ENCODE measurements around the gene IRF1. TPM values are rescaled to one million over a fixed set of nuclear protein-coding genes. Genes with fewer than 3 reads are reported as not detected.
"Not testable (repeated sequence)": the region's sequence is repeated elsewhere in the genome, so short reads cannot be mapped to it uniquely, and the experiment has no call there.

Gene IRF1, protein sequence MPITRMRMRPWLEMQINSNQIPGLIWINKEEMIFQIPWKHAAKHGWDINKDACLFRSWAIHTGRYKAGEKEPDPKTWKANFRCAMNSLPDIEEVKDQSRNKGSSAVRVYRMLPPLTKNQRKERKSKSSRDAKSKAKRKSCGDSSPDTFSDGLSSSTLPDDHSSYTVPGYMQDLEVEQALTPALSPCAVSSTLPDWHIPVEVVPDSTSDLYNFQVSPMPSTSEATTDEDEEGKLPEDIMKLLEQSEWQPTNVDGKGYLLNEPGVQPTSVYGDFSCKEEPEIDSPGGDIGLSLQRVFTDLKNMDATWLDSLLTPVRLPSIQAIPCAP
- 10.7 TPM for total RNA-seq

DNA sequence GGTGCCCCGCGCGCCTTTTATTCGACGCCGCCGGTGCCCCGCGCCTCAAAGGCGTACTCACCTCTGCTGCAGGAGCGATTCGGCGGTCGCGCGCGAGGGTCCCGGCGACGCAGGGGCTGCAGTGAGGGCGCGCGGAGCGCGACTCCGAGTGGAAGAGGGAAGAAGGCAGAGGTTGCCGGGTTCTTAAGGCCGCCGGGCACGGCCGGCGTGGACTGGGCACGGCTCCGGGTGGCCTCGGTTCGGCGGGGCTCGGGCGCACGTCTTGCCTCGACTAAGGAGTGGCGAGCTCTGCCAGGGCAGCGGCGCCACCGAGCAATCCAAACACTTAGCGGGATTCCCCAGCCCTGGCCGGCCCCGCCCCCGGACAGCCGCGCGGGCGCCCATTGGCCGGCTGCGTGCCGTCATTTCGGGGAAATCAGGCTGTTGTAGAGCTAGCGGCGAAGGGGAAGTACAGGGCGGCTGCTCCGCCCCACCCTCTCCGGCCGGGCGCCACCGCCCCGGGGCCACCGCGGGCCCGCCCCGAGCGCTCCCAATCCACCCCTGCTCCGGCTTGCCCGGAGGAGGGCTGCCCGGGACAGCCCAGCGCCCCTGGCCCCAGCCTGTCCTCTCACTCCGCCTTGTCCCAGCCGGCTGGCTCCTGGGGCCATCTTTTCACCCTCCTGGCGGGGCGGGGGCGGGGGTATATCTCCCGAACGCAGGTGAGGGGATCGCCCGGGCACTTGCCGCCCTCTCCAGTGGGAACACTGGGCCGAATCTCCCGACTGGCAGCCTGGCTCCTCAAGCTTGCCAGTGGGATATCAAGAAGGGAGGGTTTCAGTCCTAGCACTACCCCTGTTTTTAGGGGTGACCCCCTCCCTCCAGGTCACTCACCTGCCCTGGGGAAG is at the start of gene IRF1:
TSS of gene IRF1 (minus strand) at position 290 of the 884 bp plus-strand sequence. CDS start 1,295 bp downstream, outside the sequence.
- peak; percentile 98 for DNase-seq

DNA sequence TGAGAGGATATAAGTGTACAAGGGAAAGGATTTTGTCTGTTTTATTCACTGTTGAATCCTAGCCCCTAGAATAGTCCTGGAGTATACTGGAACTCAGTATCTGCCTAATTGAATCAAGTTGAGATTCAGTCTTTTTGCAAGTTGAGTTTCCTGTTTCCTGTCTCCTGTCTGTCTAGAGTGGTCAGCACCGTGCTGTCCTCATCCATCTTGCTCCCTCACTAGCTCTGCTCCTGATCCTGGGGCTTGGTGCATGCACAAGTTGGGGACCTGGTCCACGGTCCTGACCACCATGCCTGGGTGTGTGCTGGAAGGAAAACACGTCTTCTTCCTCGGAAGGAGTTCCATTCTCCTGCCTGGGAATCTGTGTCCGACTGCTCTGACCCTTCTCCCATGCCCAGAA is 49.6 kb upstream of the IRF1 start:
- no peak for DNase-seq

DNA sequence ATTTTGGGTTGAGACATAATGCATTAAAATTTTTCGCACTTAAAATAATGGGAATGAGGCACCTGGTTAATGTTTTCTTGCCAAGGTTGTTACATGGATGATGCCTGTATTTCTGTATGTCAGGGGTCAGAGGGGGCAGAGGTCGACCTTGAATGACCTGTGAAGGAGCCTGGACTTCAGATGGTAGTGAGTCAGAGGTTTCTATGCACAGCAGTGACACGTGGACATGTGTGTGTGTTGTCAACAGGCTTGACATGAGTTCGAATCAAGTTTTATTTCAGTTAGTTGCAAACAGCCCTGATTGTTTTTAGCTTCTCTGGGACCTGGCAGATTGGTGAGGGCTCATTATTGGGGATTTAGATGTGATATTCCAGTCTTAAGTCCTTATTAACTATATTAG is 49.1 kb upstream of the IRF1 start:
- no peak for DNase-seq

DNA sequence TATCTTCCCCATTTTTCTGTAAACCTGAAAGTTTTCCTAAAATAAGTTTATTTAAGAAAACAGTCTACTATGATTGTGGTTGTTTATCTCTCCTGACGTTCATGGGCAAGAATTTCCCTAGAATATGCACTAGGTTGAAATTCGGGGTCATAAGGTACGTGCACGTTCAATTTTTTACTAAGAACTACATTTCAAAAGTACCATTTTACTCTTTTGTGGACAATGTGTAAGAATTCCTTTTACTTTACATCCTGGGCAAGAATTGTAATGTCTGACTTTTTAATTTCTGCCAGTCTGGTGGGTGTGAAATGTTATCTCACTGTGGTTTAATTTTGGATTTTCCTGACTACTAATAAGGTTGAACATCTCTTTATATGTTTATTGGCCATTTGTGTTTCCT is 40.4 kb upstream of the IRF1 start:
- no peak for DNase-seq

DNA sequence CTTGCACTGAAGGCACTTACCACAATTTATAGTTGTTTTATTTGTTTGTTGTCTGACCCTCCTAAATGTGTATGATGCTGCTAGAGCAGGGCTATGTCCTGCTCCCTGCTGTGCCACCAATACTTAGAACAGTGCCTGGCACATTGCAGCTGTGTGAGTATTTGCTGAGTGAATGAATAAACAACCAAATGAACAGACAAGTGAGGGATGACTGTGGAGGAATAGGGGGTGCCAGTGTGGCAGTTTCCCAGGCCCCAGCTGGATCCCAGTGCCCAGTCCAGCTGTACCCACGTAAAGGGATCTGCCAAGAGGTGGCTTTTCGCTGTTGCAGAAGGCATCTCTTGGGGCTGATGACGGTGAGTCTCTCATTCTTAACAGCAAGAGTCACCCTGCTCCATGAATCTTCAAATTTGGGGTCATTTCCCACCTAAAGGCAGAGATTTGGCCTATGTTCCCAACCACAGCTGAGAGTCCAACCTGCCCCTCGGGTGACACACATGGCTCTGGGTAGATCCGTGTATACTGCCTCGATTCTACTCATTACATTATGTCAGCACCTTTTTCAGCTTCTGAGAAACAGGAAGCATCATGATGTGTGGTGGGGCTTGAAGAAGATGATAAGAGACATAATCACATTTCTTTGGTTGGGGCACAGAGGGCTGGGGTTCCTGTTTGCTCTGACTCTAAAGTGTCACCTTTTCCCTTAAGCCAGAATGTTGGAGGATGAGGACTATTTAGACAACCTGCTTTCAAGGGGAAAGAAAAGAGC is 38.5 kb upstream of the IRF1 start:
- DNase-seq = no peak

DNA sequence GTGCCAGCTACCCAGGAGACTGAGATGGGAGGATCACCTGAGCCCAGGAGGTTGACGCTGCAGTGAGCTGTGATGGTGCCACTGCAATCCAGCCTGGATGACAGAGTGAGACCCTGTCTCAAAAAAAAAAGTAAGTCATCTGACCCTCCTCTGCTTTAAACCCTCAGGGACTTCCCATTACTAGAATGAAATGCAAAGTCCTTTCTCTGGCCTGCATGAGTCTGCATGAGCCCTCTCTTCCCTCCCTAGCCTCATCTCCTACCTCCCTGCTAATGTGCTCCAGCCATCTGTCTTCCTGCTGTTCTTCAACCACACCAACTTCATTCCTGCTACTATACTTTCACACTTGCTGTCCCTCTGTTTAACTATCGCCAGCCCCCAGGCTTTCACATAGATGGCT is 37.4 kb upstream of the IRF1 start:
- DNase-seq = no peak

DNA sequence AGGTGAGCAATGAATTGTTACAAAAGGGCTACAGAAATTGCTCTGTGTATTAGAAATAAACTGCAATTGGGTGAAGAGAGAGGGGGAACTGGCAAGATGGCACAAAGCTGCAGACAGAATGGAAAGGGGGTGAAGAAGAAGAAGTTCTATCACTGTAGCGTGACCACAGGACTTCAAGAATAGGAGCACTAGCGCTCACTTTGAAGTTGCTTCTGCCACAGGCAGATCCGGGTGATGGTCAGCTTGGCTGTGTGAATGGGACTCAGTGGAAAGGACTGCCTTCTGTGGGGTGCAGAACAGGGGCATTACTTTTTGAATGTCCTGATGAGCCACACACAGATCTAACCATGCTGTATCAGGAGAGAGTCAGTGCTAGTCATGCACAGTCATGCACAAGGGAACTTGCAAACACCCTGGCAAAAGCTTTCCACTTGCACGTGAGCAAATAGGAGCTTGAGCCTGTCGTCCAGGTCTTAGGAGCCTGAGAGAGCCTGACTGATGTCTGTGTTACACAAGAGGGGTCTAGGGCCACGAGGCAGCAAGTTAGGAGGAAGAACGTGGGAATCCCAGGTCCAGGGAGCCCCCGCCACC is 36.5 kb upstream of the IRF1 start:
- DNase-seq = no peak

DNA sequence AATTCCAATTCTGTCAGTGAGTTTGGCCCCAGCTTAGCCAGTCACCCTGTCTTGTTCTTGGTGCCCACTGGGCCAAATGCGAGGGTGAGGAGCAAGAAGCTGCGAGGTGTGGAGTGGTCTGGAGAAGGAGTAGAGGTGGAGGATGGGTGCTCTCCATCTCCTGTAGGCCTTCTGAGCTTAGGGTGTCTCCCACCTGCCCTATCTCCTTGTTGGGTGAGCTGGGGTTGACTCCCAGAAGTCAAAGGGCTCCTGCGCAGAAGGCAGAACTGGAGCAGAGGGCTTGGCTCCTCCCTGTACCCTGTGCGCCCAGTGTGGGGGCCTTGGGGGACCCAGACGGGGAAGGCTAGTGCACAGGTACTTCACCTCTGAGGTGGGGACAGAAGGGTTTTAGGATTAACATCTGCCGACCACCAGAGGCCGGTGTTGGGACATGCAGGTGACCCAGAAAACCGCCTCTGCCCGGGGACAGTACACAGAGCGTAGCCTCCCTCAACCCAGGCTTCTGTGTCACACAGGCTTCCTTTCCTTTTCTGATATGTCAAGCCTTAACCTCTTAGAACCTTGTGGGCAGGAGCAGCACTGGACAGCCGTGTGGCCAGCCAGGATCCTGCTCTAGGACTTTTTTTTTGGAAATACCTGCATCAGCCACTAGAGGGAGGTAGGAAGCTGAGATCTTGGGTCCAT is 35.9 kb upstream of the IRF1 start:
- DNase-seq = peak; percentile 80

DNA sequence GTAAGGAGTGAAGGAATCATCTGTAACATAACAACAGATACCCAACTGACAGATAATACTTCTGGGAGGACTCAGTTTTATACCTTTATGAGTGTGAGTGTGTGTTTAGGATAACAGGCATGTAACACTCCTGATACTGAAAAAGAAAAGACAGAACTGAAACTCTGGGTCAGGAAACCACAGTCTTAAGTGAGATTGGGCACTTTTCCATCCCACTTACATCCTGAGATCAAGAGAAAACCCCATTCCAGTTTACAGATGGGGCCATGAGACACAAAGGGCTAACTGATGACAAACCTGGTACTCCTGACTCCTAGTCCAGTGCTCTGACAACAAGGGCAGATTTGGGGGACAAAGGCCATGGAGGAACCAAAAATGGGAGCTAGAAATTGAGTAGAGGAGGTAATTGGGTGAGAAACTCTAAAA is 34.7 kb upstream of the IRF1 start:
- no peak for DNase-seq

DNA sequence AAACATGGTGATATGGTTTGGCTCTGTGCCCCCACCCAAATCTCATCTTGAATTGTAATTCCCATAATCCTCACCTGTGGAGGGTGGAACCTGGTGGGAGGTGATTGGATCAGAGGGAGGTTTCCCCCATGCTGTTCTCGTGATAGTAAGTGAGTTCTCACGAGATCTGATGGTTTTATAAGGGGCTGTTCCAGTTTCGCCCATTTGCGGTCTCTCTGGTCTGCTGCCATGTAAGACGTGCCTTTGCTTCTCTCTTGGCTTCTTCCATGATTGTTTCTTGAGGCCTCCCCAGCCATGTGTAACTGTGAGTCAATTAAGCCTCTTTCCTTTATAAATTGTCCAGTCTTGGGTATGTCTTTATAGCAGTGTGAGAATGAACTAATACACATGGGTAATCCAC is 34.3 kb upstream of the IRF1 start:
- not testable (repeated sequence) for DNase-seq

DNA sequence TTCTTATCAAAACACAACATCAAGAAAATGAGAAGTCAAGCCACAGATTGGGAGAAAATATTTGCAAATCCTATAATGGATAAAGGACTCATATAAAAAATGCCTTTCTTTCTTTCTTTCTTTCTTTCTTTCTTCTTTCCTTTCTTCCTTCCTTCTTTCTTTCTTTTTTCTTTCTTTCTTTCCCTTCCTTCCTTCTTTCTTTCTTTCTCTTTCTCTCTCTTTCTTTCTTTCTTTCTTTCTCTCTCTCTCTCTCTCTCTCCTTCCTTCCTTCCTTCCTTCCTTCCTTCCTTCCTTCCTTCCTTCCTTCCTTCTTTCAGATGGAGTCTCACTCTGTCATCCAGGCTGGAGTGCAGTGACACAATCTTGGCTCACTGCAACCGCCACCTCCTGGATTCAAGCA is 31.5 kb upstream of the IRF1 start:
- not testable (repeated sequence) for DNase-seq

DNA sequence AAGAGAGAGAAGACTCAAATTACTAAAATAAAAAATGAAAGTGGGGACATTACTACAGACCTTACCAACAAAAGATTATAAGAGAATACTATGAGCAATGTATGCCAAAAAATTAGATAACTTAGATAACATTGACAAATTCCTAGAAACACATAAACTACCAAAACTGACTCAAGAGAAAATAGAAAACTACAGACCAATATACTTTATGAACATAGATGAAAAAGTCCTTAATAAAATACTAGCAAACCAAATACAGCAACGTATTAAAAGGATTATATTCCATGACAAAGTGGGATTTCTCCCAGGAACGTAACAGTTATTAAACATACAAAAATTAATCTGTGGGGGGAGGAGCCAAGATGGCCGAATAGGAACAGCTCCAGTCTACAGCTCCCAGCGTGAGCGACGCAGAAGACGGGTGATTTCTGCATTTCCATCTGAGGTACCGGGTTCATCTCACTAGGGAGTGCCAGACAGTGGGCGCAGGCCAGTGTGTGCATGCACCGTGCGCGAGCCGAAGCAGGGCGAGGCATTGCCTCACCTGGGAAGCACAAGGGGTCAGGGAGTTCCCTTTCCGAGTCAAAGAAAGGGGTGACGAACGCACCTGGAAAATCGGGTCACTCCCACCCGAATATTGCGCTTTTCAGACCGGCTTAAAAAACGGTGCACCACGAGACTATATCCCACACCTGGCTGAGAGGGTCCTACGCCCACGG is 23.2 kb upstream of the IRF1 start:
- DNase-seq = not testable (repeated sequence)

DNA sequence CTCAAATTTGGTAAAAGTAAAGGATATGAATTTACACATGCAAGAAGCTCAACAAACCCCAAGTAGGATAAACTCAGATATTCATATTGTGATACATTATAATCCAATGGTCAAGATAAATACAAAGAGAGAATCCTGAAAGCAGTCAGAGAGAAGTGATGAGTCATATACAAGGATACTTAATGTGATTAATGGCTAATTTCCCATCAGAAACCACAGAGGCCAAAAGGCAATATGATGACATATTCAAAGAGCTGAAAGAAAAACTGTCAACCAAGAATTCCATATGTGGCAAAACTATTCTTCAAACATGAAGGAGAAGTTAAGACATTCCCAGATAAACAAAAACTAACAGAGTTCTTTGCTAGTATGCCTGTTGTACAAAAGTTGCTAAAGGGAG is 19.5 kb upstream of the IRF1 start:
- no peak for DNase-seq

DNA sequence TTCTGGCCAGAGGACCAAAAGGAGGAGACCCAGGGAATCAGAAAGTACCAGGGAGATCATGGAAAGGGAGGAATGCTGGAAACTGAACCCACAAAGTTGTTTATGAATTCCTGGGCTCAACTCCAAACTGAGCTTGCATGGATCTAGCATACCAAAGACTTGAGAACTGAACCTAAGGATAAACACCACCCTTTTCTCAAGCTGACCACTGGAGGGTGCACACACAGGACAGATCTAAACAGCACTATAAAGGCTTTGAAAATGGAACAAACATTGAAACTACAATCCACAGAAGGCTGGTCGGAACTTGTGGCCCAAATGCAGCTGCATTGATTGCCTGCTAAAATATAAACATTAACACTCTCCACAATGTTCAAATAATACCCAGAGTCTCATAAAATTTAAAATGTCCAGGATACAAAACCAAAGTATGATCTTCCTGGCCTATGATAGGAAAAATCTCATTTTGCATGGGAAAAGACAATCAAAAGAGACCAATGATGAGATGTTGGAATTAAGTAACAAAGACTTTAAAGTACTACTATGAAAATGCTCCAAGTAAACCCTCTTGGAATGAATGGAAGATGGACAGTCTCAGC is 15.6 kb upstream of the IRF1 start:
- peak; percentile 68 for DNase-seq

DNA sequence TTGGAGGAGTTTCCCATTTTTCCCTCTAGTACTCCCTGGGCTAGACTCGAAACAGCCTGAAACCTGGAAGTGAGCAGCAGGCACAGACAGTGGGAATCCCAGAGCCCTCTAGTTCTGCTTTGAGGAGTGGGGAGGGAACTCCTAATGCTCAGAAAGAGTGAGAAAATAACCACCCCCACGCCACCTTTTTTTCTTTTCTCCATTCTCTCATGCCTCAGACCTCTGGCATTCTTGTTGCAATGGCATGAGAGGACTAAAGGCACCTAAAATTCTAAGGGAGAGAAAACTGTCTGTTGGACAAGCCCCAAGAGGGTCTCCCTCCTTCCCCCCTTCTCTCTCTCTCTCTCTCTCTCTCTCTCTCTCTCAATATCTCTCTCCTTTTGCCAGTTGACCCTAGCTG is 15.1 kb upstream of the IRF1 start:
- no peak for DNase-seq

DNA sequence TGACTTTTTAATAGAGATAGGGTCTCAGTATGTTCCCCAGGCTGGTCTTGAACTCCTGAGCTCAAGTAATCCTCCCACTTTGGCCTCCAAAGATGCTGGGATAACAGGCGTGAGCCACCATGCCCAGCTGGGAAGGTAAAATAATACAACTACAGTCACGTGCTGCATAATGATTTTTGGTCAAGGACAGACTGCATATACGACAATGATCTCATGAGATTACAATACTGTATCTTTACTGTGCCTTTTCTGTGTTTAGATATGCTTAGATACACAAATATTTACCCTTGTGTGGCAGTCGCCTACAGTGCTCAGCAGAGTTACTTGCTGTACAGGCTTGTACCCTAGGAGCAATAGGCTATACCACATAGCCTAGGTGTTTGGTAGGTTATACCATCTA is 14.2 kb upstream of the IRF1 start:
- no peak for DNase-seq

DNA sequence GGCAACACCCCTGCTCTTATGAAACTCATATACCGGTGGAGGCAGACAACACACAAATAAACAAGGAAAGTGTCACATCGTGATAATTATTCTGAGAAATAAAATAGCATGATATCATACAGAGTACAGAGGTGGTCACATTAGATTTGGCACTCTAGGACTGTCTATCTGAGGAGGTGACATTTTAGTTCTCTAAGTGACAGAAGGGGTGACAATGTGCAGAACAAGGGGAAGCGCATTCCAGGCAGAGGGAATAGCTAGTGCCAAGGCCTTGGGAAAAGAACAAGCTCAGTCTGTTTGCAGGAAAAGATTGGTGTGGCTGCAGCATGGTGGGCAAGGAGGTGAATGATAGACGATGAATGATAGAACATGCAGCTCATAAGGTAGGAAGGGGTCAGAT is 12.7 kb upstream of the IRF1 start:
- no peak for DNase-seq

DNA sequence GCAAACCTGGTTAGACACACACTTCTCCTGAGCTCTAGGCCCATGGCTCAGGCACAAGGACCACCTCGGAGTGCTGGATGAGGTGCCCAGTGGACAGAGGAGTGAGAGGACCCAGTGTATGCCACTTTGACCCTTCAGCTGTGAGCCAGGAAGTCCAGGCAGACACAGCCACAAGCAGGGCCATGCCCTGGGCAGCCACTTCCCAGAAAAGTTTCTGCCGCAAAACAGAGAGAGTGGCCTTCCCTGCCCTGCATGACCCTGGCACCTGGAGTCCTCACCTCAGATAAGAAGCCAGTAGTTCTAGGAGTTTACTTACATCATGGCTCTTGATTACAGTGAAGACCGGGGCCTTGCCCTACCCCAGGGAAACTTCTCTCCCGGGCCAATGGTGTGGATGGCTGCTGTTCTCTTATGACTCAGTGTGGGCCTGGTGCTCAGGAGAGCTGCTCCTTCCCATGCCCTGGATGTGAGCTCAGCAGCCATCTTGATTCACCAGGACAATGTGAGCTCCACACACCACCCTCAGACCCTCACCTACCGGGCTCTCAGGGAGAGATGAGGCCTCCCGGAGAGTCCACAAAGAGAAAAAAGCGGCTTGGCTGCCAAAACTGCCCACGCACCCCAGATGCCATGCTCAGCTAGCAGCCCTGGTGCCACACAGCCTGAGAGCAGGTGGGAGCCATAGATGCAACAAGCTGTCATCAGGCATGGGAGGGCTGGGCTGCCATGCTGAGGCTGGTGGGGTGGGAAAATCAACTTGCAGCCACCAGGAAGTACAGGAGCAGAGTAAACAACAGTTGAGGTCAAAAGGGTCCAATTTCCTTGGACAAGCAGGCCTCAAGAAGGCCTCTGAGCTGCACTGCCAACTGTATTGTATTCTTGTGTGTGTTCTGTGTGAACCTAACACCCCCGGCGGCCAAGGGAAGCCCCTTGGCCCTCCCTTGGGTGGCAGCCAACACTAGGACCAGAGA is 11.7 kb upstream of the IRF1 start:
- no peak for DNase-seq

DNA sequence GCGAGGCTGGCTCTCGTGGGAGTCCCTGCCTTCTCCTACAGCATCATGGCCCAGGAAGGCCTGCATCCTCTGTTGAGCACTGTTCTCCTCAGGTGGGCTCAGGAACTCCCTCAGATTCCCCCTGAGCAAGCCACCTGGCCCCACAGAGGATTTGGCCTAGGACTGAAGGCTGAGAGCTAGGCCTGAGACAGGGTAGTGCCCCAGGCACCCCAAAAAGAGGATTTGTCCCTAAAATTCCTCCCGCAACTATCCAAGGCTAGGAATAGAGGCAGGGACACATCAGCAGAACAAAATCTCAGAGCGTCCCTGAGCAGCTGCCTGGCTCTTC is 11.0 kb upstream of the IRF1 start:
- no peak for DNase-seq

Data from tongue (tissue), 2 donors.